SK-N-SH (cell line): ENCODE data around the gene MRTFB.

Experiments
- EP300 ChIP-seq, 2 experiments: IDR thresholded peaks; 2 replicates each; pipeline versions ENCODE4 v1.4.0 to v1.6.1; 2012; ENCODE audit warnings: borderline replicate concordance in 1 of 2, low read depth in 1 of 2, low read length in 1 of 2
- MXI1 ChIP-seq: IDR thresholded peaks from 2 replicates; pipeline ENCODE4 v1.6.1; 2012; ENCODE audit warnings: mild to moderate bottlenecking, low read depth, low read length, improper control_type of control experiment
- RAD21 ChIP-seq: IDR thresholded peaks from 2 replicates; pipeline ENCODE4 v1.6.1; 2012; ENCODE audit warnings: mild to moderate bottlenecking, low read length
- RCOR1 ChIP-seq: fragments of 150-350 bp; IDR thresholded peaks from 2 replicates; pipeline ENCODE4 v1.6.1; 2017; ENCODE audit warnings: antibody characterized with exemption, low read length
- SMC3 ChIP-seq: IDR thresholded peaks from 2 replicates; pipeline ENCODE4 v1.6.1; 2012; ENCODE audit warnings: low read depth, low read length, improper control_type of control experiment
- YY1 ChIP-seq: IDR thresholded peaks from 2 replicates; pipeline ENCODE4 v1.4.0; 2012; ENCODE audit warnings: low read depth, mild to moderate bottlenecking
- TF ChIP-seq, protein P1 (sequence below): fragments of 200-600 bp; sonication (generic); IDR thresholded peaks from 2 replicates; pipeline ENCODE4 v1.6.1; 2017; ENCODE audit warnings: antibody characterized with exemption, mild to moderate bottlenecking, moderate library complexity
- TF ChIP-seq, protein P2 (sequence below): IDR thresholded peaks from 2 replicates; pipeline ENCODE4 v1.4.0; 2012; ENCODE audit warnings: low read depth, borderline replicate concordance
- TF ChIP-seq, protein P3 (sequence below): IDR thresholded peaks from 2 replicates; pipeline ENCODE4 v1.6.1; 2012; ENCODE audit warnings: mild to moderate bottlenecking, low read depth, low read length, moderate library complexity
- TF ChIP-seq, protein P4 (sequence below): IDR thresholded peaks from 2 replicates; pipeline ENCODE4 v1.4.0; 2012; ENCODE audit warnings: low read depth, borderline replicate concordance

DNA sequence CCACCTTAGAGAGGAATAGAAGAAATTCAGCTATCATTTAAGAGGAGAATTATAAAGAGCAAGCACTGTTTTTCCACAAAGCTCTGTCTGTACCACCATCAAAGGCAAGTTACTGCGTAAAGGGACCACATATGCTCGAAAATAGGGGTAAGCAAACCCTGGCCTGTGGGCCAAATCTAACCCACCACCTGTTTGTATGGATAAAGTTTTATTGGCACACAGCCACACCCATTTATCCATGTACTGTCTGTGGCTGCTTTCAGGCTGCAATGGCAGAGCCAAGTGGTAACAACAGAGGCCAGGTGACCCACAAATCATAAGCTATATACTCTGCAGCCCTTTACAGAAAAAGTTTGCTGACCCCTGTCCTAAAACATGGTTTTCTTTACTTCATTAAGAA, 180.3 kb downstream of the MRTFB start:
- TF ChIP-seq, protein P1, sequence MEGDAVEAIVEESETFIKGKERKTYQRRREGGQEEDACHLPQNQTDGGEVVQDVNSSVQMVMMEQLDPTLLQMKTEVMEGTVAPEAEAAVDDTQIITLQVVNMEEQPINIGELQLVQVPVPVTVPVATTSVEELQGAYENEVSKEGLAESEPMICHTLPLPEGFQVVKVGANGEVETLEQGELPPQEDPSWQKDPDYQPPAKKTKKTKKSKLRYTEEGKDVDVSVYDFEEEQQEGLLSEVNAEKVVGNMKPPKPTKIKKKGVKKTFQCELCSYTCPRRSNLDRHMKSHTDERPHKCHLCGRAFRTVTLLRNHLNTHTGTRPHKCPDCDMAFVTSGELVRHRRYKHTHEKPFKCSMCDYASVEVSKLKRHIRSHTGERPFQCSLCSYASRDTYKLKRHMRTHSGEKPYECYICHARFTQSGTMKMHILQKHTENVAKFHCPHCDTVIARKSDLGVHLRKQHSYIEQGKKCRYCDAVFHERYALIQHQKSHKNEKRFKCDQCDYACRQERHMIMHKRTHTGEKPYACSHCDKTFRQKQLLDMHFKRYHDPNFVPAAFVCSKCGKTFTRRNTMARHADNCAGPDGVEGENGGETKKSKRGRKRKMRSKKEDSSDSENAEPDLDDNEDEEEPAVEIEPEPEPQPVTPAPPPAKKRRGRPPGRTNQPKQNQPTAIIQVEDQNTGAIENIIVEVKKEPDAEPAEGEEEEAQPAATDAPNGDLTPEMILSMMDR, result no peak
- TF ChIP-seq YY1, result no peak
- TF ChIP-seq, protein P2, sequence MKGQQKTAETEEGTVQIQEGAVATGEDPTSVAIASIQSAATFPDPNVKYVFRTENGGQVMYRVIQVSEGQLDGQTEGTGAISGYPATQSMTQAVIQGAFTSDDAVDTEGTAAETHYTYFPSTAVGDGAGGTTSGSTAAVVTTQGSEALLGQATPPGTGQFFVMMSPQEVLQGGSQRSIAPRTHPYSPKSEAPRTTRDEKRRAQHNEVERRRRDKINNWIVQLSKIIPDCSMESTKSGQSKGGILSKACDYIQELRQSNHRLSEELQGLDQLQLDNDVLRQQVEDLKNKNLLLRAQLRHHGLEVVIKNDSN, result no peak
- TF ChIP-seq EP300 (IDR thresholded peaks at IDR 0.05; ENCODE audit: borderline replicate concordance in 1 of 2, low read depth in 1 of 2, low read length in 1 of 2), result no peak
- no peak for TF ChIP-seq RAD21
- no peak for TF ChIP-seq MXI1
- no peak for TF ChIP-seq RCOR1
- no peak for TF ChIP-seq SMC3
- TF ChIP-seq, protein P3, sequence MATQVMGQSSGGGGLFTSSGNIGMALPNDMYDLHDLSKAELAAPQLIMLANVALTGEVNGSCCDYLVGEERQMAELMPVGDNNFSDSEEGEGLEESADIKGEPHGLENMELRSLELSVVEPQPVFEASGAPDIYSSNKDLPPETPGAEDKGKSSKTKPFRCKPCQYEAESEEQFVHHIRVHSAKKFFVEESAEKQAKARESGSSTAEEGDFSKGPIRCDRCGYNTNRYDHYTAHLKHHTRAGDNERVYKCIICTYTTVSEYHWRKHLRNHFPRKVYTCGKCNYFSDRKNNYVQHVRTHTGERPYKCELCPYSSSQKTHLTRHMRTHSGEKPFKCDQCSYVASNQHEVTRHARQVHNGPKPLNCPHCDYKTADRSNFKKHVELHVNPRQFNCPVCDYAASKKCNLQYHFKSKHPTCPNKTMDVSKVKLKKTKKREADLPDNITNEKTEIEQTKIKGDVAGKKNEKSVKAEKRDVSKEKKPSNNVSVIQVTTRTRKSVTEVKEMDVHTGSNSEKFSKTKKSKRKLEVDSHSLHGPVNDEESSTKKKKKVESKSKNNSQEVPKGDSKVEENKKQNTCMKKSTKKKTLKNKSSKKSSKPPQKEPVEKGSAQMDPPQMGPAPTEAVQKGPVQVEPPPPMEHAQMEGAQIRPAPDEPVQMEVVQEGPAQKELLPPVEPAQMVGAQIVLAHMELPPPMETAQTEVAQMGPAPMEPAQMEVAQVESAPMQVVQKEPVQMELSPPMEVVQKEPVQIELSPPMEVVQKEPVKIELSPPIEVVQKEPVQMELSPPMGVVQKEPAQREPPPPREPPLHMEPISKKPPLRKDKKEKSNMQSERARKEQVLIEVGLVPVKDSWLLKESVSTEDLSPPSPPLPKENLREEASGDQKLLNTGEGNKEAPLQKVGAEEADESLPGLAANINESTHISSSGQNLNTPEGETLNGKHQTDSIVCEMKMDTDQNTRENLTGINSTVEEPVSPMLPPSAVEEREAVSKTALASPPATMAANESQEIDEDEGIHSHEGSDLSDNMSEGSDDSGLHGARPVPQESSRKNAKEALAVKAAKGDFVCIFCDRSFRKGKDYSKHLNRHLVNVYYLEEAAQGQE, result no peak
- TF ChIP-seq, protein P4, sequence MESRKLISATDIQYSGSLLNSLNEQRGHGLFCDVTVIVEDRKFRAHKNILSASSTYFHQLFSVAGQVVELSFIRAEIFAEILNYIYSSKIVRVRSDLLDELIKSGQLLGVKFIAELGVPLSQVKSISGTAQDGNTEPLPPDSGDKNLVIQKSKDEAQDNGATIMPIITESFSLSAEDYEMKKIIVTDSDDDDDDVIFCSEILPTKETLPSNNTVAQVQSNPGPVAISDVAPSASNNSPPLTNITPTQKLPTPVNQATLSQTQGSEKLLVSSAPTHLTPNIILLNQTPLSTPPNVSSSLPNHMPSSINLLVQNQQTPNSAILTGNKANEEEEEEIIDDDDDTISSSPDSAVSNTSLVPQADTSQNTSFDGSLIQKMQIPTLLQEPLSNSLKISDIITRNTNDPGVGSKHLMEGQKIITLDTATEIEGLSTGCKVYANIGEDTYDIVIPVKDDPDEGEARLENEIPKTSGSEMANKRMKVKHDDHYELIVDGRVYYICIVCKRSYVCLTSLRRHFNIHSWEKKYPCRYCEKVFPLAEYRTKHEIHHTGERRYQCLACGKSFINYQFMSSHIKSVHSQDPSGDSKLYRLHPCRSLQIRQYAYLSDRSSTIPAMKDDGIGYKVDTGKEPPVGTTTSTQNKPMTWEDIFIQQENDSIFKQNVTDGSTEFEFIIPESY, result no peak
